NB4 (cell line): ENCODE results near the gene SYDE2.
"Not testable (repeated sequence)": the region's sequence is repeated elsewhere in the genome, so short reads cannot be mapped to it uniquely, and the experiment has no call there.

Experiments used
- MYC ChIP-seq: IDR thresholded peaks from 2 replicates; pipeline ENCODE4 v1.6.1; 2011; ENCODE audit warnings: low read depth, low read length
- POLR2A ChIP-seq: IDR thresholded peaks from 2 replicates; pipeline ENCODE4 v1.6.1; 2011; ENCODE audit warnings: mild to moderate bottlenecking; ENCODE audit not compliant: insufficient read length; ENCODE audit errors: extremely low read depth

- TF ChIP-seq MYC, POLR2A: not testable (repeated sequence)
Measured at GRCh38 chr1:85187021-85187420, 13.8 kb downstream of the SYDE2 start.
